Effector memory CD8-positive, alpha-beta T cell (primary cell): Measurements from ENCODE around the gene SYN1.

Source experiments
- ATAC-seq: fragments of 150-1000 bp; cut with Tn5 transposase; replicated peaks from 2 replicates; pipeline ENCODE4 v1.10.0; 2021; ENCODE audit warnings: mild to moderate bottlenecking, moderate library complexity
- DNase-seq, 3 experiments: peaks; one replicate each; pipeline ENCODE4 v3.0.0; 2021
- H3K27ac Mint-ChIP-seq, 2 donors: one replicate each; pipeline ENCODE4 v1.8.0; 2022; ENCODE audit warnings: mild to moderate bottlenecking in 2 of 2, mixed read lengths in 2 of 2, moderate library complexity in 2 of 2
- H3K27me3 Mint-ChIP-seq, 2 donors: one replicate each; pipeline ENCODE4 v1.8.0; 2022; ENCODE audit warnings: mixed read lengths in 2 of 2
- H3K36me3 Mint-ChIP-seq: one replicate; pipeline ENCODE4 v1.8.0; 2022; ENCODE audit warnings: mild to moderate bottlenecking, moderate library complexity, mixed read lengths; ENCODE audit not compliant: insufficient read depth
- H3K4me1 Mint-ChIP-seq, 2 donors: one replicate each; pipeline ENCODE4 v1.8.0; 2022; ENCODE audit warnings: low read depth in 2 of 2, mixed read lengths in 2 of 2
- H3K4me3 Mint-ChIP-seq, 2 donors: one replicate each; pipeline ENCODE4 v1.8.0; 2022; ENCODE audit warnings: mild to moderate bottlenecking in 2 of 2, mixed read lengths in 2 of 2, moderate library complexity in 2 of 2
- H3K9me3 Mint-ChIP-seq, 2 donors: one replicate each; pipeline ENCODE4 v1.8.0; 2022; ENCODE audit warnings: mixed read lengths in 2 of 2

The SYN1 gene

DNA sequence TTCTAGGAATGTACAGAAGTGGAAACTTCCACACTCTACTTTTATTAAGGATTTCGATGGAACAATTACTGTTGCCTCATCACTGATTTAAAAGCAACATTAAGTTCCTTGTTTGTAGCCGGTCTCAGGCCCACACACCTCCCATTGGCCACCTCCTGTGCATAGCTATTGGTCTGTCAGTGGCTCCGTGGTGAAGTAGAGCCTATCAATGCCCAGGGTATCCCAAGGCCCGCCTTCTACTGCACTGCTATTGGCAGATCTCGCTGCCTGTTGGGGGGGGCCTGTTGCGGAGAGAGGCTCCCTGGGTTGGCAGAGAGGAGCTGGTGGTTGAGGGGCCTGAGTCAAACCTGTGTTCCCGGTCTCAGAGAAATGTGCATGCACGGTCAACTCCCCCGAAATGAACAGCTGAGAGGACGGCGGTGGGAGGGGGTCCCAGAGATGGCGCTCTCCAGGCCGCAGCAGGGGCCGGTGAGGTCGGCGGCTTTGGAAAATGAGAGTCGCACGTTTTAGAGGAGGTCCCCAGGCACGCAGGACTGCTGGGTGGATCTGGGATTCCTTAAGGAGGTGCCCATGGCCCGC is 63.5 kb downstream of the SYN1 start:
- ATAC-seq, result peak; percentile 81
- peak overlapping the region; percentile 85 to 89 for H3K4me3 Mint-ChIP-seq
- H3K9me3 Mint-ChIP-seq, result no peaks in the 10 kb centered on the region
- H3K27ac Mint-ChIP-seq, result peak overlapping the region; percentile 92 to 93
- peak; percentile 72 to 74 (median 73) for DNase-seq
- H3K4me1 Mint-ChIP-seq, result peaks cover 14 to 20% of the 10 kb centered on the region in 2 donors
- peaks cover 14% of the 10 kb centered on the region for H3K36me3 Mint-ChIP-seq
- H3K27me3 Mint-ChIP-seq, result no peaks in the 10 kb centered on the region

DNA sequence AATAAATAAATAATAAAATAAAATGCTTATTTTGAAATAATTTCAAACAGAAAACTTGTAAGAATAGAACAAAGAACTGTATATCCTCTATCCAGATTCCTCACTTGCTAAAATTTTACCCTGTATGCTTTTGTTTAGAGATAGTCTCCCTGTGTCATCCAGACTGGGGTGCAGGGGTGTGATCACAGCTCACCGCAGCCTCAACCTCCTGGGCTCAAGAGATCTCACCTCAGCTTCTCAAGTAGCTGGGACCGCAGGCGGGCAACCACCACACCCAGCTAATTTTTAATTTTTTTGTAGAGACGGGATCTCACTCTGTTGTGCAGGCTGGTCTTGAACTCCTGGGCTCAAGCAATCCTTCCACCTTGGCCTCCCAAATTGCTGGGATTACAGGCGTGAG is 76.2 kb downstream of the SYN1 start:
- ATAC-seq (no peak), DNase-seq (no peak)
- Mint-ChIP-seq H3K4me1 (no peaks in the 10 kb centered on the region), H3K27me3 (no peaks in the 10 kb centered on the region), H3K27ac (no peak overlapping the region), H3K4me3 (peak overlapping the region in 1 of 2 donors; percentile 31), H3K36me3 (no peaks in the 10 kb centered on the region), H3K9me3 (no peaks in the 10 kb centered on the region)

DNA sequence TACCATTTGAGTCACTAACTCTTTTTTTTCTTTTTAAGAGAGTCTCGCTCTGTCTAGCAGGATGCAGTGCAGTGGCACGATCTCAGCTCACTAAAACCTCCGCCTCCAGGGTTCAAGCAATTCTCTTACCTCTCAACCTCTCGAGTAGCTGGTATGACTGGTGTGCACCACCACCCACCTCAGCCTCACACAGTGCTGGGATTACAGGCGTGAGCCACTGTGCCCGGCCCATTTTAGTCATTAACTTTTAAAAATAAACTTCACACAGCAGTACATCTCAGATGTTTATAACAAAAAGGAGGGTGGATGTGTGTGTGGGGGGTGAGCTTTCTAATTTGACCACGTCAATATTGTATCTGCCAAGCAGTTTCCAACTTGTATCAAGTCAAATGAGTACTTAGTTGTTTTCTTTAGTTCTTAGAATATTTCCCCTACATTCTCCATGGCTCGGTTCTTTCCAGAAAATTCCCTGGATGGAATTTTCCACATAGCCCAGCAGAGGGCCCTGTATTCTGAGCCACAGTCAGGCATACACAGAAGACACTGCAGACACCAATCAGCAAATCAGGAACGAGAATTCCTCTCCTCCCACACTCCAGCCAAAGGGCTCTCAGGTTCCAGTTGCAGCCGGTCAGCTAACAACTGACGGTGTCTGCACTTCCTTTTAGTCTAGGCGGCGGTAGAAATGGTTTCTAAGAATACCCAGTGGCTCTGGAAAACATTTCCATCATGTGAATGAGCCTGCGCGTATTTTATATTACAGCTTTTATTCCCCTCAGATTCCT is 78.7 kb downstream of the SYN1 start:
- Mint-ChIP-seq H3K9me3 (no peaks in the 10 kb centered on the region), H3K4me3 (no peak overlapping the region), H3K36me3 (no peaks in the 10 kb centered on the region), H3K27ac (no peak overlapping the region), H3K4me1 (no peaks in the 10 kb centered on the region), H3K27me3 (no peaks in the 10 kb centered on the region)
- ATAC-seq (no peak), DNase-seq (no peak)

DNA sequence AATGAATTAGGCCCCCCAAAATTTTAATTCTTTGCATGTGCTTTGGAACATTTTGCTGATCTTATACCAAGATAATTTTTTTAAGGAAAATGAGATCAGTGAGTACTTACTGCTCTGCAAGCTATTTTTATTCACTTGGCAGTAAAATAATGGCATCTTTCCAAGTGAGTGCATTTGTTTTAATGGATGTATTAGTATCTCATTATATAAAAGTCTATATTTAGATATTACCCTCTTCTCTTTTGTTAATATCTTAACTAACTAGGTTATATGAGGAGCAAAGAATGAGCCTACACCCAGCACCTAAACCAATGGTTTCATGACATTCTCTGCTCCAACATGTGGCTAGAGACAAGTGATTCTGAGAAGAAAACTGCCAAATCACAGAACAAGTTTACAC is 79.8 kb downstream of the SYN1 start:
- Mint-ChIP-seq H3K27me3 (no peaks in the 10 kb centered on the region), H3K36me3 (no peaks in the 10 kb centered on the region), H3K27ac (no peak overlapping the region), H3K4me1 (no peaks in the 10 kb centered on the region), H3K9me3 (no peaks in the 10 kb centered on the region), H3K4me3 (no peak overlapping the region)
- ATAC-seq (no peak), DNase-seq (no peak)

DNA sequence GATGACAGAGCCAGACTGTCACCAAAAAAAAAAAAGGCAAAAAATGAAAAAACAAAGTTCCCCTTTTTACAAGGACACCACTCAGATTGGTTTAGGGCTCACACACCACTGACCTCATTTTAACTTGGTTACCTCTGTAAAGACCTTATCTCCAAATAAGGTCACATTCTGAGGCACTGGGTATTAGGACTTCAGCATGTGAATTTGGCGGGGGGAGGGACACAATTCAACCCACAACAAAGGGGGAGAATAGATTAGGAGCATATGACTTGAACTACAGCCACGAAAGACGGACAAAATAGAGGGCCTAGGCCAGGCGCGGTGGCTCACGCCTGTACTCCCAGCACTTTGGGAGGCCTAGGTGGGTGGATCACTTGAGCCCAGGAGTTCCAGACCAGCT is 89.6 kb downstream of the SYN1 start:
- ATAC-seq (no peak), DNase-seq (no peak)
- no peaks in the 10 kb centered on the region for H3K9me3 Mint-ChIP-seq
- H3K4me3 Mint-ChIP-seq, result no peak overlapping the region
- no peaks in the 10 kb centered on the region for H3K4me1 Mint-ChIP-seq
- H3K27ac Mint-ChIP-seq, result no peak overlapping the region
- no peaks in the 10 kb centered on the region for H3K27me3 Mint-ChIP-seq
- H3K36me3 Mint-ChIP-seq, result no peaks in the 10 kb centered on the region

DNA sequence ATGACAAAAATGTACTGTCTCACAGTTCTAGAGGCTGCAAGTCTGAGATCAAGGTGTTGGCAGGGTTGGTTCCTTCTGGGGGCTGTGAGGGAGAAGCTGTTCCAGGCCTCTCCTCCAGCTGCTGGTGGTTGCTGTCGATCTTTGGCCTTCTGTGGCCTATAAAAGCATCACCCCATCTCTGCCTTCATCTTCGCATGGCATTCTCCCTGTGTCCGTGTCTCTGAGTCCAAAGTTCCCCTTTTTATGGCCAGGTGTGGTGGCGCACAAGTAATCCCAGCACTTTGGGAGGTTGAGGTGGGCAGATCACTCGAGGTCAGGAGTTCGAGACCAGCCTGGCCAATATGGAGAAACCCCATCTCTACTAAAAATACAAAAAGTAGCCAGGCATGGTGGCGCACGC is 90.1 kb downstream of the SYN1 start:
- Mint-ChIP-seq H3K4me1 (no peaks in the 10 kb centered on the region), H3K27me3 (no peaks in the 10 kb centered on the region), H3K9me3 (no peaks in the 10 kb centered on the region), H3K36me3 (no peaks in the 10 kb centered on the region), H3K4me3 (no peak overlapping the region), H3K27ac (no peak overlapping the region)
- ATAC-seq, result no peak
- DNase-seq, result no peak

DNA sequence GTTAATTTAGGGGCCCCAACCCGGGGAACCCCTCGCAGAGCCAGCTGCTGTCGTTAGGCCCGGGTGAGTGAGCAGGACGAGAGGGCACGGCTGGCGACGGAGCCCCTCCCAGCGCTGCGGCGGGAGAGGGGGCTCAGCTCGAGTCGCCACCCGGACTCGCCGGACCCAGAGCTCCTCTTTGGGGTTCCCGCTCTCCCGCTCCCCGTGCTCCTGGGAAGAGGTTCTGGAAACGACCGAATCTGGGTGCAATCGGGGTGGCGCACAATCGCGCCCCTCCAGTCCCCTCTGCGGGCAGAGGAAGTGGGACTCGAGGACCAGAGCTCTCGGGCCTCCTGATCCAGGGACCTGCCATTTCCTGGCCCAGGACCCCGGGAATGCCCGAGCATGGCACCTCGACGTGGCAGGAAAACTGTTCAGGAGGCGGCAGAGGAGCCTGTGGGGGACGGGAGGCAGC is 95.9 kb downstream of the SYN1 start:
- no peaks in the 10 kb centered on the region for H3K9me3 Mint-ChIP-seq
- DNase-seq (no peak), ATAC-seq (no peak)
- no peaks in the 10 kb centered on the region for H3K27me3 Mint-ChIP-seq
- H3K36me3 Mint-ChIP-seq, result no peaks in the 10 kb centered on the region
- no peak overlapping the region for H3K27ac Mint-ChIP-seq
- H3K4me1 Mint-ChIP-seq, result no peaks in the 10 kb centered on the region
- peak overlapping the region; percentile 71 to 73 for H3K4me3 Mint-ChIP-seq

DNA sequence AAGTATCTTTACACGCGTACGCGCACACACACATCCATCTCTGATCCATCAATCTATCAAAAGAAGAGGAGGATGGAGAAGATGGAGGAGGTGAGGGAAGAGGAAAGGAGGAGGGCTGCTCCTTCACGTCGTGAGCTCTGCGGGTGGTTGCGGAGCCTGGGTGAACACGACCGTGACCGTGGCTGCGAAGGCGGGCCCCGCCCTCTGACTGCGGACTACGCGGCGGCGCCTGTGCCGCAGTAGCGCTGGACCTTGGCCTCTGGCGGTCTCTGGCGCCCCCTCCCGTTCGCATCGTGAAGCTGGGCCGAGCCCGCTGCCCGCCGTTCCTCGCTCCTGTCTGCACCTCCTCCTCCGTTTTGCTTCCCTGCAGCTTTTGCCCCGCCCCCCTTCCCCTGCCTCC is 96.4 kb downstream of the SYN1 start:
- Mint-ChIP-seq H3K4me1 (no peaks in the 10 kb centered on the region), H3K27me3 (no peaks in the 10 kb centered on the region), H3K4me3 (peak overlapping the region; percentile 71 to 73), H3K36me3 (no peaks in the 10 kb centered on the region), H3K27ac (peak overlapping the region in 1 of 2 donors; percentile 60), H3K9me3 (no peaks in the 10 kb centered on the region)
- DNase-seq, result peak; percentile 70 to 75 (median 72)
- ATAC-seq, result peak; percentile 99
